K562 treated with DMSO at 1 percent for 12 hours (cell line): ENCODE data around the gene KRT12. TPM values are rescaled to one million over a fixed set of nuclear protein-coding genes. Genes with fewer than 3 reads are reported as not detected.

Experiments
- total RNA-seq: library from RNA; unstranded; fragments of 300-600 nt; gene quantifications from 2 replicates; pipeline ENCODE4 v1.2.3, GENCODE V29; 2022; ENCODE audit not compliant: insufficient read depth

KRT12 gene
- total RNA-seq = 4.0 and 9.9 TPM in 2 replicates

GRCh38 chr17:40866838-40867237 is at the start of gene KRT12:
Gene KRT12, minus strand, starts transcription at chr17:40867223. Its CDS starts 37 bp downstream, at chr17:40867186.

GRCh38 chr17:40884708-40885512 is 17.9 kb upstream of the KRT12 start, which contains the start of gene KRT20:
Gene KRT20, minus strand, starts transcription at chr17:40885242. Its CDS starts 57 bp downstream, at chr17:40885185.

GRCh38 chr17:40822132-40822812 is 44.8 kb downstream of the KRT12 start, which contains the start of gene KRT10:
Gene KRT10, minus strand, starts transcription at chr17:40822614. Its CDS starts 29 bp downstream, at chr17:40822585.

Other genes starting within 250 kb of the KRT12 start
- gene SMARCE1, start 219.4 kb downstream of the KRT12 start, total RNA-seq = 40.3 and 83.8 TPM in 2 replicates
- gene KRT222, start 202.0 kb downstream of the KRT12 start, total RNA-seq = not detected in 2 replicates
- not detected in 2 replicates for gene KRT24, start 163.5 kb downstream of the KRT12 start, total RNA-seq
- not detected in 2 replicates for gene KRT25, start 111.9 kb downstream of the KRT12 start, total RNA-seq
- not detected in 2 replicates for gene KRT26, start 95.0 kb downstream of the KRT12 start, total RNA-seq
- not detected in 2 replicates for gene KRT27, start 84.7 kb downstream of the KRT12 start, total RNA-seq
- not detected in 2 replicates for gene KRT28, start 67.3 kb downstream of the KRT12 start, total RNA-seq
- gene KRT10, start 44.6 kb downstream of the KRT12 start, total RNA-seq = 75.7 and 82.5 TPM in 2 replicates
- gene KRT20, start 18.0 kb upstream of the KRT12 start, total RNA-seq = not detected in 2 replicates
- gene KRT23, start 70.4 kb upstream of the KRT12 start, total RNA-seq = not detected in 2 replicates
- not detected in 2 replicates for gene KRT39, start 99.7 kb upstream of the KRT12 start, total RNA-seq
- gene KRT40, start 117.1 kb upstream of the KRT12 start, total RNA-seq = not detected in 2 replicates
- gene KRTAP3-3, start 126.9 kb upstream of the KRT12 start, total RNA-seq = not detected in 2 replicates
- not detected in 2 replicates for gene KRTAP3-2, start 132.7 kb upstream of the KRT12 start, total RNA-seq
- gene KRTAP3-1, start 141.9 kb upstream of the KRT12 start, total RNA-seq = not detected in 2 replicates
- not detected in 2 replicates for gene KRTAP1-5, start 160.0 kb upstream of the KRT12 start, total RNA-seq
- gene KRTAP1-4, start 163.0 kb upstream of the KRT12 start, total RNA-seq = not detected in 2 replicates
- gene KRTAP1-3, start 167.7 kb upstream of the KRT12 start, total RNA-seq = not detected in 2 replicates
- not detected in 2 replicates for gene KRTAP1-1, start 174.2 kb upstream of the KRT12 start, total RNA-seq
- gene KRTAP2-1, start 180.1 kb upstream of the KRT12 start, total RNA-seq = not detected in 2 replicates
- not detected in 2 replicates for gene KRTAP2-2, start 188.0 kb upstream of the KRT12 start, total RNA-seq
- gene KRTAP2-3, start 192.9 kb upstream of the KRT12 start, total RNA-seq = not detected in 2 replicates
- not detected in 2 replicates for gene KRTAP2-4, start 198.7 kb upstream of the KRT12 start, total RNA-seq
- not detected in 2 replicates for gene KRTAP4-7, start 216.9 kb upstream of the KRT12 start, total RNA-seq
- not detected in 2 replicates for gene KRTAP4-8, start 230.9 kb upstream of the KRT12 start, total RNA-seq
- gene KRTAP4-16, start 235.0 kb upstream of the KRT12 start, total RNA-seq = not detected in 2 replicates
- not detected in 2 replicates for gene KRTAP4-9, start 238.2 kb upstream of the KRT12 start, total RNA-seq